Activated naive CD4-positive, alpha-beta T cell treated with anti-CD3 and anti-CD28 coated beads for 36 hours (primary cell): ENCODE measurements around the gene SLC35B2. TPM values are rescaled to one million over a fixed set of nuclear protein-coding genes. Genes with fewer than 3 reads are reported as not detected.

ENCODE experiments used
- CTCF ChIA-PET: fragments of 350-600 bp; sonication (Branson Sonifier 250); formaldehyde crosslinking; loops from one replicate; lab custom pipeline; 2021; ENCODE audit warnings: antibody characterized with exemption; lab: Charles Lee
- DNase-seq: peaks from one replicate; pipeline ENCODE4 v3.0.0-alpha.2; 2020
- H3K27ac Mint-ChIP-seq: one replicate; pipeline ENCODE4 v1.8.0; 2021; ENCODE audit warnings: mild to moderate bottlenecking, mixed read lengths
- H3K27me3 Mint-ChIP-seq: one replicate; pipeline ENCODE4 v1.8.0; 2021; ENCODE audit warnings: low read depth, mixed read lengths
- H3K36me3 Mint-ChIP-seq: one replicate; pipeline ENCODE4 v1.8.0; 2021; ENCODE audit warnings: low read depth, mixed read lengths
- H3K4me1 Mint-ChIP-seq: one replicate; pipeline ENCODE4 v1.8.0; 2021; ENCODE audit warnings: low read depth, mixed read lengths
- H3K4me3 Mint-ChIP-seq: one replicate; pipeline ENCODE4 v1.8.0; 2021; ENCODE audit warnings: mild to moderate bottlenecking, moderate library complexity, mixed read lengths
- H3K9me3 Mint-ChIP-seq: one replicate; pipeline ENCODE4 v1.8.0; 2021; ENCODE audit warnings: mixed read lengths
- intact Hi-C: fragments of 100-400 bp; cut with micrococcal nuclease; formaldehyde crosslinking; loops from one replicate; pipeline ENCODE4 v1.15.1; 2023
- total RNA-seq, 2 experiments: library from RNA; stranded (reverse); gene quantifications; one replicate each; pipeline ENCODE4 v1.2.3, GENCODE V29; 2021

SLC35B2 gene
- total RNA-seq, 2 experiments from 2014 or later = 7.2 to 7.3 TPM

GRCh38 chr6:44227148-44227793 lies 30.1 kb downstream of the SLC35B2 start:
- H3K4me1 Mint-ChIP-seq = peaks cover 32% of the 10 kb centered on the region
- H3K27ac Mint-ChIP-seq = no peak overlapping the region
- no peak overlapping the region for H3K4me3 Mint-ChIP-seq
- no peak for DNase-seq
- no peaks in the 10 kb centered on the region for H3K27me3 Mint-ChIP-seq
- H3K9me3 Mint-ChIP-seq = no peaks in the 10 kb centered on the region
- CTCF ChIA-PET = interaction anchor here (1.1 to 1.9 kb wide), 4 partner anchors 10 to 55 kb away, joined by 4 to 8 read pairs (median 6); no protein-coding TSS in a partner anchor
- intact Hi-C loops = no loop called here
- peaks cover 37% of the 10 kb centered on the region for H3K36me3 Mint-ChIP-seq

GRCh38 chr6:44226368-44227147 lies 30.8 kb downstream of the SLC35B2 start:
- no peaks in the 10 kb centered on the region for H3K27me3 Mint-ChIP-seq
- intact Hi-C loops = no loop called here
- H3K36me3 Mint-ChIP-seq = peaks cover 35% of the 10 kb centered on the region
- DNase-seq = no peak
- CTCF ChIA-PET = interaction anchor here (1.6 to 5.9 kb wide), 4 partner anchors 9 to 54 kb away, joined by 5 to 77 read pairs (median 8); no protein-coding TSS in a partner anchor
- H3K4me3 Mint-ChIP-seq = no peak overlapping the region
- H3K27ac Mint-ChIP-seq = no peak overlapping the region
- peaks cover 38% of the 10 kb centered on the region for H3K4me1 Mint-ChIP-seq
- H3K9me3 Mint-ChIP-seq = no peaks in the 10 kb centered on the region

- no peaks in the 10 kb centered on the region for H3K27me3 Mint-ChIP-seq
- H3K4me3 Mint-ChIP-seq = peak overlapping the region; percentile 39
- no peaks in the 10 kb centered on the region for H3K9me3 Mint-ChIP-seq
- H3K36me3 Mint-ChIP-seq = peaks cover 28% of the 10 kb centered on the region
- CTCF ChIA-PET = interaction anchor here (1.7 to 5.9 kb wide), 3 partner anchors 10 to 53 kb away, joined by 9 to 77 read pairs (median 10); no protein-coding TSS in a partner anchor
- H3K4me1 Mint-ChIP-seq = peaks cover 41% of the 10 kb centered on the region
- intact Hi-C loops = no loop called here
- DNase-seq = no peak
- no peak overlapping the region for H3K27ac Mint-ChIP-seq
Observed at GRCh38 chr6:44225579-44226325, 31.6 kb downstream of the SLC35B2 start.

- no peaks in the 10 kb centered on the region for H3K27me3 Mint-ChIP-seq
- H3K4me1 Mint-ChIP-seq = peaks cover 44% of the 10 kb centered on the region
- CTCF ChIA-PET = interaction anchor here (0.5 to 5.9 kb wide), 10 partner anchors 9 to 114 kb away, joined by 3 to 77 read pairs (median 5); partner anchors contain the start of gene SLC35B2
- peaks cover 24% of the 10 kb centered on the region for H3K36me3 Mint-ChIP-seq
- no peak for DNase-seq
- H3K9me3 Mint-ChIP-seq = no peaks in the 10 kb centered on the region
- H3K4me3 Mint-ChIP-seq = peak overlapping the region; percentile 85
- H3K27ac Mint-ChIP-seq = no peak overlapping the region
- intact Hi-C loops = loop anchor here (5.0 kb wide), 2 partner anchors 53 to 87 kb away; partner anchors contain the start of gene AARS2
Observed at GRCh38 chr6:44224965-44225305, 32.4 kb downstream of the SLC35B2 start.

GRCh38 chr6:44224029-44224964 lies 33.0 kb downstream of the SLC35B2 start:
- H3K4me1 Mint-ChIP-seq = peaks cover 46% of the 10 kb centered on the region
- peak; percentile 50 for DNase-seq
- intact Hi-C loops = loop anchor here (5.0 kb wide), 2 partner anchors 52 to 88 kb away; partner anchors contain the start of gene AARS2
- H3K36me3 Mint-ChIP-seq = peaks cover 19% of the 10 kb centered on the region
- CTCF ChIA-PET = interaction anchor here (0.5 to 5.9 kb wide), 14 partner anchors 9 to 115 kb away, joined by 3 to 77 read pairs (median 4); partner anchors contain the start of genes AARS2 and SLC35B2
- H3K4me3 Mint-ChIP-seq = peak overlapping the region; percentile 85
- H3K9me3 Mint-ChIP-seq = no peaks in the 10 kb centered on the region
- H3K27me3 Mint-ChIP-seq = no peaks in the 10 kb centered on the region
- peak overlapping the region; percentile 31 for H3K27ac Mint-ChIP-seq

- H3K4me3 Mint-ChIP-seq = peak within 1 kb of the TSS; percentile 85
- DNase-seq = peak; percentile 87
- peaks cover 51% of the 10 kb centered on the region for H3K4me1 Mint-ChIP-seq
- peaks cover 2% of the 10 kb centered on the region for H3K27me3 Mint-ChIP-seq
- intact Hi-C loops = loop anchor here (1.0 to 5.0 kb wide), 5 partner anchors 24 to 163 kb away; partner anchors contain the start of genes AARS2, CDC5L and HSP90AB1
- H3K9me3 Mint-ChIP-seq = no peaks in the 10 kb centered on the region
- CTCF ChIA-PET = interaction anchor here (0.6 to 5.9 kb wide), 10 partner anchors 12 to 116 kb away, joined by 3 to 77 read pairs (median 4); partner anchors contain the start of genes AARS2 and SLC35B2
- peak within 1 kb of the TSS; percentile 31 for H3K27ac Mint-ChIP-seq
- peaks cover 14% of the 10 kb centered on the region for H3K36me3 Mint-ChIP-seq
Observed at GRCh38 chr6:44223319-44224028, 33.9 kb downstream of the SLC35B2 start, which contains the start of gene SLC29A1. Gene SLC29A1, plus strand, starts transcription at chr6:44223595. Its CDS starts 3,719 bp downstream, at chr6:44227314.

- peaks cover 2% of the 10 kb centered on the region for H3K27me3 Mint-ChIP-seq
- peak overlapping the region; percentile 85 for H3K4me3 Mint-ChIP-seq
- intact Hi-C loops = loop anchor here (1.0 to 5.0 kb wide), 5 partner anchors 25 to 164 kb away; partner anchors contain the start of genes AARS2, CDC5L and HSP90AB1
- peak; percentile 31 for DNase-seq
- H3K9me3 Mint-ChIP-seq = no peaks in the 10 kb centered on the region
- peaks cover 53% of the 10 kb centered on the region for H3K4me1 Mint-ChIP-seq
- H3K36me3 Mint-ChIP-seq = peaks cover 9% of the 10 kb centered on the region
- H3K27ac Mint-ChIP-seq = no peak overlapping the region
- CTCF ChIA-PET = interaction anchor here (0.6 to 5.9 kb wide), 6 partner anchors 13 to 91 kb away, joined by 3 to 77 read pairs (median 4); no protein-coding TSS in a partner anchor
Observed at GRCh38 chr6:44222486-44223318, 34.6 kb downstream of the SLC35B2 start.

DNA sequence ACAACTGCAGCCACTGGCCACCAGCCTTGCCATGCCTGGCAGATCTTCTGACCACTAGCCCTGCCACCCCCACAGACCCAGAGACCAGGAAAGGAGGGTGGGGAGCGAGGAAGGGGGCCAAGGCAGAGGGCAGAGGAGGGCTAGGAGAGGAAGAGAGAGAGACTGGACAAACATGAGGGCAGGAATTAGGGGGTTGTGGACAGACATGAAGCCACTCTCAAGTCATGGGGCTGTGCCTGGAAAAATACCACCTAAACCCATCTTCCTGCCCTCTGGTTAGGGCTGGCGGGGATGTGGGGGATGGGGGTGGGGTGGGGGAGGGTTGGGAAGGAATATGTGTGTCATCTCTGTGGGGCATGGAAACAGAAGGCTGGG lies 35.4 kb downstream of the SLC35B2 start:
- Mint-ChIP-seq H3K4me1 (peaks cover 53% of the 10 kb centered on the region), H3K27ac (no peak overlapping the region), H3K9me3 (no peaks in the 10 kb centered on the region), H3K27me3 (peaks cover 2% of the 10 kb centered on the region), H3K36me3 (peaks cover 7% of the 10 kb centered on the region), H3K4me3 (no peak overlapping the region)
- intact Hi-C loops = loop anchor here (1.0 to 5.0 kb wide), 7 partner anchors 15 to 165 kb away; partner anchors contain the start of genes AARS2, CDC5L, NFKBIE and SLC35B2
- DNase-seq = no peak
- CTCF ChIA-PET = interaction anchor here (1.0 to 5.9 kb wide), 6 partner anchors 10 to 94 kb away, joined by 3 to 77 read pairs (median 4); partner anchors contain the start of genes MRPL14 and TMEM63B

- Mint-ChIP-seq H3K9me3 (no peaks in the 10 kb centered on the region), H3K4me1 (peaks cover 49% of the 10 kb centered on the region), H3K36me3 (peaks cover 5% of the 10 kb centered on the region), H3K4me3 (no peak overlapping the region), H3K27ac (peak overlapping the region; percentile 21), H3K27me3 (peaks cover 2% of the 10 kb centered on the region)
- CTCF ChIA-PET = interaction anchor here (1.0 to 5.9 kb wide), 6 partner anchors 9 to 94 kb away, joined by 3 to 77 read pairs (median 4); partner anchors contain the start of genes MRPL14 and TMEM63B
- intact Hi-C loops = loop anchor here (1.0 to 5.0 kb wide), 6 partner anchors 16 to 117 kb away; partner anchors contain the start of genes AARS2, NFKBIE and SLC35B2
- peak; percentile 86 for DNase-seq
Observed at GRCh38 chr6:44221291-44221960, 35.9 kb downstream of the SLC35B2 start.
